PFSK-1 (cell line): Measurements from ENCODE around the gene GFY.

Experiments used
- FOXP2 ChIP-seq: optimal IDR thresholded peaks from 2 replicates; pipeline ENCODE3; 2011; ENCODE audit warnings: borderline replicate concordance, control low read depth, inconsistent platforms; ENCODE audit not compliant: insufficient read depth; ENCODE audit errors: extremely low read length, extremely low read depth
- POLR2AphosphoS5 ChIP-seq: IDR thresholded peaks from 2 replicates; pipeline ENCODE4 v1.6.1; 2012; ENCODE audit warnings: low read depth, mild to moderate bottlenecking, control low read depth, low read length, moderate library complexity
- SIN3A ChIP-seq: IDR thresholded peaks from 2 replicates; pipeline ENCODE4 v1.6.1; 2012; ENCODE audit warnings: mild to moderate bottlenecking, low read length, moderate library complexity, borderline replicate concordance; ENCODE audit not compliant: insufficient read depth
- TAF1 ChIP-seq: IDR thresholded peaks from 2 replicates; pipeline ENCODE4 v1.6.1; 2012; ENCODE audit warnings: low read length, control low read depth, borderline replicate concordance; ENCODE audit not compliant: insufficient read depth
- TF ChIP-seq, protein P1 (sequence below), 2 experiments: IDR thresholded peaks; 2 replicates each; pipeline versions ENCODE4 v1.6.1 to v1.8.0; 2011 to 2012; ENCODE audit warnings: low read depth in 2 of 2, low read length in 2 of 2, control low read depth in 1 of 2, inconsistent platforms in 1 of 2, mild to moderate bottlenecking in 1 of 2, moderate library complexity in 1 of 2; ENCODE audit not compliant: insufficient read depth in 1 of 2

GFY gene

DNA sequence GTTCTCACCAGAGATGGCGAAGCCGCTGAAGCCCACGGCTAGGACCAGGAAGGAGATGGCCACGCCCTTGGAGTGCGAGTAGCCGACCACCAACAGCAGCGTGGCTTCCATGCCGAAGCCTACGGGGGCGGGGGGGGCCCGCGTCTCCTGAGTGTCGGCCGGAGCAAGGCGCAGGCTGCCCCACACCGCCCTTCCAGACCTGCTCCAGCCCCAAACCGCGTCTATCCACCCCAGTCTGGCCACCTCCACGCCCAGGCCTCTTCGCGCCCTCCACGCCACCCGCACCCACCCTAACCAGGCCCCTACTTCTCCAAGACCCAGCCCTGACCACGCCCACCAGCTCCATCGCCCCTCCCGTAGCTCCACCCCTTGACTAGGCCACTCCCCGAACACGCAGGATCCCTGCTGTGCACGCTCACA, 6.2 kb downstream of the GFY start:
- TF ChIP-seq FOXP2 (no peak), TAF1 (no peak), POLR2AphosphoS5 (no peak), SIN3A (no peak)
- TF ChIP-seq, protein P1, sequence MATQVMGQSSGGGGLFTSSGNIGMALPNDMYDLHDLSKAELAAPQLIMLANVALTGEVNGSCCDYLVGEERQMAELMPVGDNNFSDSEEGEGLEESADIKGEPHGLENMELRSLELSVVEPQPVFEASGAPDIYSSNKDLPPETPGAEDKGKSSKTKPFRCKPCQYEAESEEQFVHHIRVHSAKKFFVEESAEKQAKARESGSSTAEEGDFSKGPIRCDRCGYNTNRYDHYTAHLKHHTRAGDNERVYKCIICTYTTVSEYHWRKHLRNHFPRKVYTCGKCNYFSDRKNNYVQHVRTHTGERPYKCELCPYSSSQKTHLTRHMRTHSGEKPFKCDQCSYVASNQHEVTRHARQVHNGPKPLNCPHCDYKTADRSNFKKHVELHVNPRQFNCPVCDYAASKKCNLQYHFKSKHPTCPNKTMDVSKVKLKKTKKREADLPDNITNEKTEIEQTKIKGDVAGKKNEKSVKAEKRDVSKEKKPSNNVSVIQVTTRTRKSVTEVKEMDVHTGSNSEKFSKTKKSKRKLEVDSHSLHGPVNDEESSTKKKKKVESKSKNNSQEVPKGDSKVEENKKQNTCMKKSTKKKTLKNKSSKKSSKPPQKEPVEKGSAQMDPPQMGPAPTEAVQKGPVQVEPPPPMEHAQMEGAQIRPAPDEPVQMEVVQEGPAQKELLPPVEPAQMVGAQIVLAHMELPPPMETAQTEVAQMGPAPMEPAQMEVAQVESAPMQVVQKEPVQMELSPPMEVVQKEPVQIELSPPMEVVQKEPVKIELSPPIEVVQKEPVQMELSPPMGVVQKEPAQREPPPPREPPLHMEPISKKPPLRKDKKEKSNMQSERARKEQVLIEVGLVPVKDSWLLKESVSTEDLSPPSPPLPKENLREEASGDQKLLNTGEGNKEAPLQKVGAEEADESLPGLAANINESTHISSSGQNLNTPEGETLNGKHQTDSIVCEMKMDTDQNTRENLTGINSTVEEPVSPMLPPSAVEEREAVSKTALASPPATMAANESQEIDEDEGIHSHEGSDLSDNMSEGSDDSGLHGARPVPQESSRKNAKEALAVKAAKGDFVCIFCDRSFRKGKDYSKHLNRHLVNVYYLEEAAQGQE (IDR thresholded peaks at IDR 0.05; ENCODE audit: insufficient read depth in 1 of 2, low read depth in 2 of 2, low read length in 2 of 2), result no peak

DNA sequence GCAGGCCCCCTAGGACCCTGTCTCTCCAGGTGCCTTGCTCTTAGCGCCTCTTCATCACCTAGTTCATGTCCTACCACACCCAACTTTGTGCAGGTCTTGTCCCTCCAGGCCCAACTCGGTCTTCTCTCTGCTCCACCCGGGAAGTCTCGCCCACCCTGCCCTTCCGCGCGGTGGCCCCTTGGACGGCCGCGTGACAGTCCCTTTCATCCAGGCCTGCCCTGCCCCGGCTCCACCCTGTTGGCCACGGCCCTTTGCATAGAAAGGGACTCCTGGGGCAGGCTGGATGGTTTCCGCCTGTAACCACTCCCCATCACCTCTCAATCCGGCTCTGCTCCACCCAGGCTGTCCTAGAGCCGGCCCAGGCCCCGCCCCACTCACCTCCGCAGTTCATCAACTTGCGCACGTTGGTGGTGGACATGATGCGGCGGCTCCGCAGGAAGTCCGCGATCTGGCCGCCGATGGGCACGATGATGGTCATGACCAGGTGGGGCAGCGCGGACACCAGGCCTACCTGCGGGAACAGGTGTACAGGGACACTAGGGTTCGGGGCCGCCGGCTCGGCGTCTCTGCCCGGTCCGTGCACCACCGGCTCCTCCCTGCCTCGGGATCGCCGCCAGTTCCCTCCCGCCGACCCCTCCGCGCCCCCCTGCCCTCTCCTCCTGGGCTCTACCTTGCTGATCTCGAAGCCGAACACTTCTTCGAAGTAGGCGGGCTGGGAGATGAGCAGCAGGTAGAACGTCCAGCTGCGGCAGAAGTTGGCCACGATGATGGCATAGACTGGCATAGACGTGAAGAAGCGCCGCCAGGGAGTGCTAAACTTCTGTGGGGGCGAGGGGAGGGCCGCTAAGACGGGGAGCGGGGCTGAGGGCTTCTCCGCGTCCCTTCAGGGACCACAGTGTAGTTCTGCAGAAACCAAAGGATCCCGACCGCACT, 7.2 kb downstream of the GFY start:
- TF ChIP-seq POLR2AphosphoS5, result no peak
- TF ChIP-seq, protein P1 (IDR thresholded peaks at IDR 0.05; ENCODE audit: insufficient read depth in 1 of 2, low read depth in 2 of 2, low read length in 2 of 2), result no peak
- no peak for TF ChIP-seq SIN3A
- TF ChIP-seq TAF1, result no peak
- no peak for TF ChIP-seq FOXP2

DNA sequence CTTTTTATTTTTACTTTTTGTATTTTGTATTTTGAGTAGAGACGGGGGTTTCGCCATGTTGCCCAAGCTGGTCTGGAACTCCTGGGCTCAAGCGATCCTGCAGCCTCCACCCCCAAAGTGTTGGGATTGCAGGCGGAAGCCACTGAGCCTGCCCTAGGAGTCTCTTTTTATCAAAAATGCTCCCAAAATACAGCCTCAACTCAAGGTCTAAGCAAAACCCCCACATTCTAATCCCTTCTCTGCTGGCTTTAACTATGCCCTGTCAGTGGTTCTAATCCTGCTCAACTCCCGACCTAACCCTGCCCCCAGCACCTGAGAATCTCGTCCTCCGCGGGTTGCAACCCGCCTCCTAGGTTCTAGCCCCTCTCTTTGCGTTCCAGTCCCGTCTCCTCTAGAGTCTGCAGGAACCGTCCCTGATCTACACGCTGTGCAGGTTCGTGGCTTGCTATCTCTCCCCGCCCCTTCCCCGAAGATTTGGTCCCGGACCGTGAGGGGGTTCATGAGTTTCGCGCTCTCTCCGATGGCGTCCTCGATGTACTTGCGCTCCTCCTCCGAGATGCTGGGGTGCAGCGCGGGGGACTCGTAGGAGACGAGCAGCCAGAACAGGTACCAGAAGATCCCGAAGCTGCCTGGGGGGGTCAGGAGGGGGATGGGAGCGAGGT, 8.2 kb downstream of the GFY start:
- TF ChIP-seq FOXP2 (no peak), SIN3A (no peak), POLR2AphosphoS5 (no peak), TAF1 (no peak)
- TF ChIP-seq, protein P1 (IDR thresholded peaks at IDR 0.05; ENCODE audit: insufficient read depth in 1 of 2, low read depth in 2 of 2, low read length in 2 of 2), result no peak

DNA sequence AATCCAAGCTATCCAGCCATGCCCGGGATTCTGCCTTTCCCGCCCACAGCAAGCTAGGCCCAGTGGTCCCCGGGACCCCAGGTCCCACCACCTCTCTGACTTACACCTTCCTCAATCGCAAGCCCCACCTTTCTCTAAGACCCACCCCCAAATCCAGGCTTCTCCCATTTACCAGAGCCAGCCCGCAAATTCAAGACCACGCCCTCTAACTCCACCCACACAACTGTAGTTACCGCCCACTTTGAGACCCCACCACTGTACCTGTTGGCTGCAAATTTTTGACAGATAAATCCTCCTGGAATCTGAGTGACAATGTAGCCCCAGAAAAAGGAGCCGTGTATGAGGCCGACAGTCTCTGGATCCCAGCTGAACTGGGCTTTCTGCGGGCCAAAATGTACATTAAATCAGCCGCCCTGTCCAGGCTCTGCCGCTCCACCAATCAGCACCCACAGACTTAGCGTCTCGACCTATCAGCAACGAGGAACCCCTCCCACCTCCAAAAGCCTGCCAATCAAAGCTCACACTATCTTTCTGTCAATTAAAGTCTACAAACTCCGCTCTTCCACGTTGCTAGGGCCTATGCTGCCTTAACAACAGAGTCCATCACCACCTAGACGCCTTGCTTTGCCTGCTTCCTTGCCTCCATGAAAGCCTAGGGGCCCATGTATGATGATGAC, 9.9 kb downstream of the GFY start:
- no peak for TF ChIP-seq POLR2AphosphoS5
- no peak for TF ChIP-seq SIN3A
- TF ChIP-seq, protein P1 (IDR thresholded peaks at IDR 0.05; ENCODE audit: insufficient read depth in 1 of 2, low read depth in 2 of 2, low read length in 2 of 2), result no peak
- no peak for TF ChIP-seq FOXP2
- no peak for TF ChIP-seq TAF1
